CD1c-positive myeloid dendritic cell (primary cell): ENCODE results near the gene CFAP91.

Experiments
- DNase-seq: peaks from one replicate; pipeline ENCODE4 v3.0.0-alpha.2; 2016; ENCODE audit errors: extremely low spot score

The CFAP91 gene

GRCh38 chr3:119743921-119744320 lies 41.1 kb downstream of the CFAP91 start:
- DNase-seq = no peak

- no peak for DNase-seq
Observed at GRCh38 chr3:119745942-119746341, 43.1 kb downstream of the CFAP91 start.

- no peak for DNase-seq
Observed at GRCh38 chr3:119746423-119746822, 43.6 kb downstream of the CFAP91 start.

- no peak for DNase-seq
Observed at GRCh38 chr3:119747357-119747756, 44.5 kb downstream of the CFAP91 start.

- DNase-seq = no peak
Observed at GRCh38 chr3:119748991-119749390, 46.2 kb downstream of the CFAP91 start.

- no peak for DNase-seq
Observed at GRCh38 chr3:119751423-119751822, 48.6 kb downstream of the CFAP91 start.
